Sigmoid colon (tissue), 7 donors: ENCODE results near the gene PHC2. TPM values are rescaled to one million over a fixed set of nuclear protein-coding genes. Genes with fewer than 3 reads are reported as not detected.

Experiments used
- DNase-seq: peaks from one replicate; pipeline ENCODE4 v3.0.0-alpha.2; 2019
- H3K27ac ChIP-seq, 4 donors: fragments of 200-600 bp; sonication (generic); one replicate each; pipeline ENCODE4 v1.5.1; 2016 to 2019; ENCODE audit warnings: mild to moderate bottlenecking in 1 of 4
- H3K27me3 ChIP-seq, 3 donors: fragments of 200-600 bp; sonication (generic); one replicate each; pipeline ENCODE4 v1.5.1; 2019; ENCODE audit warnings: mild to moderate bottlenecking in 1 of 3
- H3K36me3 ChIP-seq, 4 donors: fragments of 200-600 bp; sonication (generic); one replicate each; pipeline ENCODE4 v1.5.1; 2016 to 2019
- H3K4me1 ChIP-seq, 4 donors: fragments of 200-600 bp; sonication (generic); one replicate each; pipeline ENCODE4 v1.5.1; 2017 to 2019
- H3K4me3 ChIP-seq, 4 donors: fragments of 200-600 bp; sonication (generic); one replicate each; pipeline ENCODE4 v1.5.1; 2017 to 2019; ENCODE audit warnings: mild to moderate bottlenecking in 2 of 4, moderate library complexity in 1 of 4
- H3K9me3 ChIP-seq, 4 donors: fragments of 200-600 bp in 3 of 4; sonication (generic) in 3 of 4; one replicate each; pipeline versions ENCODE4 v1.5.1 to v1.6.1; 2013 to 2019
- EP300 ChIP-seq, 4 donors: sonication (generic); formaldehyde crosslinking; IDR thresholded peaks; one replicate each; pipeline ENCODE4 v1.6.1; 2017; ENCODE audit warnings: antibody characterized with exemption in 4 of 4
- POLR2A ChIP-seq, 2 donors: fragments of 450-650 bp; IDR thresholded peaks; one replicate each; pipeline ENCODE4 v1.6.1; 2016; ENCODE audit warnings: antibody characterized with exemption in 2 of 2, mild to moderate bottlenecking in 2 of 2, moderate library complexity in 2 of 2
- POLR2AphosphoS5 ChIP-seq, 4 donors: sonication (generic); formaldehyde crosslinking; IDR thresholded peaks; one replicate each; pipeline ENCODE4 v1.6.1; 2017; ENCODE audit warnings: antibody characterized with exemption in 4 of 4
- WGBS, 2 donors: extraction: QIAGEN DNeasy Blood & Tissue Kit; methylation state at CpG; one replicate each; pipeline ENCODE4 v1.1.7; 2013; 5-methylcytosine and 5-hydroxymethylcytosine counted together
- intact Hi-C: fragments of 100-400 bp; cut with DNase I; formaldehyde crosslinking; loops from one replicate; pipeline ENCODE4 v1.15.1; 2023
- polyA plus RNA-seq, 3 donors: library from polyadenylated mRNA; stranded (reverse); fragments of 200-250 nt; gene quantifications; one replicate each; pipeline ENCODE4 v1.2.3, GENCODE V29; 2013
- total RNA-seq, 4 donors: library from RNA; depleted of rRNA; stranded (reverse); fragments of >200 nt; gene quantifications; one replicate each; pipeline ENCODE4 v1.1.0, GENCODE V29; 2016
- TF ChIP-seq, protein P1 (sequence below), 4 experiments: fragments of 450-650 bp in 3 of 4; fragments of 200-600 bp in 1 of 4; IDR thresholded peaks; one replicate each; pipeline ENCODE4 v1.5.1; 2016 to 2019; ENCODE audit warnings: antibody characterized with exemption in 4 of 4, mild to moderate bottlenecking in 3 of 4, moderate library complexity in 2 of 4
- donor health status: healthy with polysubstance abuse.
- donor health status: Bipolar disorder and iron deficiency.
- donor health status: healthy.

Gene PHC2
- total and polyA plus RNA-seq, 7 donors = 56.2 to 199 (median 96.3) TPM

DNA sequence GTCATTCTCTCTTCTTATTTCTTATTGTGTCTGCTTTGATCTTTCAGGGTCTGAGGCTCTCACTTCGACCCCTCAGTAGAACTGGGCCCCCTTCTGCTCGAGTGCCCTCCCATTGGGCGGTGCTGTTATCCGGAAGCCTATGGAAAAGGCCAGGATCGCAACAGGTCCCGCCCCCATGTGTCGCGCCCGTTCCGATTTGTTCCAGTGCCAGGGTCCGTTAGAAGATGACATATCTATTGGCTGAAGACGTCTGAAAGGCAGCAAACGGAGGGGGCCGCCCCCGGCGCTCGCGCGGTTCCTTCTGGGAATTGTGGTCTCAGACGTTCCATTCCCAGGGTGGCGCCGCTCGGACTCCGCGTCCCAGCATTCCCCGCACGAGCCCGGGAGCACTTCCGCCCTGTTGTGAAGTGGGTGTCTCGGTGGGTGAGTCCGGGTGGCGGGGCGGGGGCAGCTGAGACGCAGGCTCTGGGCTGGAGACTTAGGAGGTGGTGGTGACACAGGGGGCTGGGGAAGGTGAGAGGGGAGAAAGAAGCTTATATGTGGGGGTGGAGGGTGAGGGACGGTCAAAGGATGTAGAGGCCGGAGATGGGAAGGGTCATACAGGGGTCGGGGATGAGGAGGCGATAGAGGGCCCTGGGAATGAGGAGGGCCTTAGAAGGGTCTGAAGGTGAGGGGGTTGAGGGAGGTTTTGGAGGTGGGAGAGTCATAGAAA lies 41.5 kb upstream of the PHC2 start, which contains the start of gene ZSCAN20:
ZSCAN20 (plus strand) TSS at position 377 of the 712 bp plus-strand sequence. CDS start 6,644 bp downstream, outside the sequence.
- H3K4me1 ChIP-seq = peaks cover 0 to 57% (median 37%) of the 10 kb centered on the region in 4 donors
- no peaks in the 10 kb centered on the region for H3K9me3 ChIP-seq
- H3K27ac ChIP-seq = peak within 1 kb of the TSS; percentile 77 to 83 (median 82)
- peak within 1 kb of the TSS; percentile 52 to 67 (median 66) for H3K4me3 ChIP-seq
- DNase-seq = peak; percentile 99
- WGBS, 2 donors = 1% methylated on average over 38 of the region's 38 CpGs
- intact Hi-C loops = loop anchor here (5.0 kb wide), 2 partner anchors 40 to 1385 kb away; partner anchors contain the start of genes PHC2 and SMIM12
- no peaks in the 10 kb centered on the region for H3K27me3 ChIP-seq
- no peak for TF ChIP-seq POLR2A (IDR thresholded peaks at IDR 0.05)
- peak in 3 of 4 donors; percentile 35 to 82 (median 48) for TF ChIP-seq POLR2AphosphoS5 (IDR thresholded peaks at IDR 0.05)
- TF ChIP-seq EP300 (IDR thresholded peaks at IDR 0.05) = peak in 1 of 4 donors; percentile 69
- H3K36me3 ChIP-seq = no peaks in the 10 kb centered on the region

DNA sequence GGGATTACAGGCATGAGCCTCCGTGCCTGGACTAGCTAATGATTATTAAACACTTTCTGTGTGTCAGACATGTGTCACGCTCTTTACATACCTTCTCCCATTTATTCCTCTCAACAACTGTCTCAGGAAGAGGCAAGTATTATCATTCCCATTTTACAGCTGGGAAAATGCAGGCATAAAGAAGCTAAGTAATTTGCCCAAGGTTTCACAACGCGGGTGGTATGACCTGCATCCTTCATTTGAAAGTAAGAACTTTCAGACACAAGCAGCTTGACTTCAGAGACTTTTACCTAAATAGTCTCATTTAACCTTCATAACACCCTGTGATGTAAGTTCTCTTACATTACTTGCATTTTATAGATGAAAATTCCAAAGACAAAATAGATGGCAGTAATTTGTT lies 40.5 kb upstream of the PHC2 start:
- TF ChIP-seq POLR2A (IDR thresholded peaks at IDR 0.05) (no peak), EP300 (IDR thresholded peaks at IDR 0.05) (no peak), POLR2AphosphoS5 (IDR thresholded peaks at IDR 0.05) (no peak)
- TF ChIP-seq, protein P1, sequence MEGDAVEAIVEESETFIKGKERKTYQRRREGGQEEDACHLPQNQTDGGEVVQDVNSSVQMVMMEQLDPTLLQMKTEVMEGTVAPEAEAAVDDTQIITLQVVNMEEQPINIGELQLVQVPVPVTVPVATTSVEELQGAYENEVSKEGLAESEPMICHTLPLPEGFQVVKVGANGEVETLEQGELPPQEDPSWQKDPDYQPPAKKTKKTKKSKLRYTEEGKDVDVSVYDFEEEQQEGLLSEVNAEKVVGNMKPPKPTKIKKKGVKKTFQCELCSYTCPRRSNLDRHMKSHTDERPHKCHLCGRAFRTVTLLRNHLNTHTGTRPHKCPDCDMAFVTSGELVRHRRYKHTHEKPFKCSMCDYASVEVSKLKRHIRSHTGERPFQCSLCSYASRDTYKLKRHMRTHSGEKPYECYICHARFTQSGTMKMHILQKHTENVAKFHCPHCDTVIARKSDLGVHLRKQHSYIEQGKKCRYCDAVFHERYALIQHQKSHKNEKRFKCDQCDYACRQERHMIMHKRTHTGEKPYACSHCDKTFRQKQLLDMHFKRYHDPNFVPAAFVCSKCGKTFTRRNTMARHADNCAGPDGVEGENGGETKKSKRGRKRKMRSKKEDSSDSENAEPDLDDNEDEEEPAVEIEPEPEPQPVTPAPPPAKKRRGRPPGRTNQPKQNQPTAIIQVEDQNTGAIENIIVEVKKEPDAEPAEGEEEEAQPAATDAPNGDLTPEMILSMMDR (IDR thresholded peaks at IDR 0.05) = no peak
- H3K36me3 ChIP-seq = no peaks in the 10 kb centered on the region
- intact Hi-C loops = loop anchor here (2.0 to 5.0 kb wide), 3 partner anchors 39 to 1386 kb away; partner anchors contain the start of genes PHC2 and SMIM12
- DNase-seq = no peak
- no peak overlapping the region for H3K4me3 ChIP-seq
- no peaks in the 10 kb centered on the region for H3K27me3 ChIP-seq
- WGBS, 2 donors = 83 to 93% methylated on average over 4 of the region's 4 CpGs
- peaks cover 0 to 60% (median 43%) of the 10 kb centered on the region in 4 donors for H3K4me1 ChIP-seq
- H3K9me3 ChIP-seq = no peaks in the 10 kb centered on the region
- H3K27ac ChIP-seq = peak overlapping the region; percentile 77 to 83 (median 82)

DNA sequence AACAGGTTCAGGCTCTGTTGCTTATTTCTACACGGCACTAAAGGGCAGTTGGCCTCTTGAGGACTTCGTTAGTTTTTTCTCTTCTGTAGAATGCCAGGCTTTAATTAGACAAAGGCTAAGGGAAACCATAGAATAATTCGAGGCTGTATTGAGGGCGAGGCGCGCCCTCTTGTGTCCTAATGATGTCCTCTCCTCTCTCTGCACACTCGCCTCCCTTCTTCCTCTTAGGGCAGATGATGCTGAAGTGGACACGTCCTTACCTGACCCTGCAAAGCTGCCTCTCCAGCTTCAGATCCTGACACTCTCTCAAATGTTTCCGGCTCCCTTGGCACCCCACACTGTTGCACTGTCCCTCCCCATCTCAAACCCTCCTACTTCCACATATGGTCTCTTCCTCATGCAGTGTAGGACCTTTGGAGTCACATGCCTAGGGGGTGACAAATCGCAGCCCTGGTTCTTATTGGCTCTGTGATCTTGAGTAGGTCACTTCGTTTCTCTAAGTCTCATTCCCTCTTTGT lies 39.7 kb upstream of the PHC2 start:
- no peaks in the 10 kb centered on the region for H3K36me3 ChIP-seq
- H3K27me3 ChIP-seq = no peaks in the 10 kb centered on the region
- peak overlapping the region; percentile 77 to 83 (median 82) for H3K27ac ChIP-seq
- WGBS, 2 donors = 3 to 5% methylated on average over 11 of the region's 11 CpGs
- H3K4me1 ChIP-seq = peaks cover 0 to 67% (median 46%) of the 10 kb centered on the region in 4 donors
- H3K4me3 ChIP-seq = no peak overlapping the region
- peak; percentile 88 for DNase-seq
- intact Hi-C loops = loop anchor here (1.0 to 5.0 kb wide), 4 partner anchors 38 to 1387 kb away; partner anchors contain the start of genes PHC2 and SMIM12
- no peaks in the 10 kb centered on the region for H3K9me3 ChIP-seq
- TF ChIP-seq, protein P1 (IDR thresholded peaks at IDR 0.05) = peak; percentile 75 to 84 (median 84)
- TF ChIP-seq POLR2AphosphoS5 (IDR thresholded peaks at IDR 0.05) (peak in 2 of 4 donors; percentile 40 to 41), EP300 (IDR thresholded peaks at IDR 0.05) (peak in 1 of 4 donors; percentile 36), POLR2A (IDR thresholded peaks at IDR 0.05) (no peak)

DNA sequence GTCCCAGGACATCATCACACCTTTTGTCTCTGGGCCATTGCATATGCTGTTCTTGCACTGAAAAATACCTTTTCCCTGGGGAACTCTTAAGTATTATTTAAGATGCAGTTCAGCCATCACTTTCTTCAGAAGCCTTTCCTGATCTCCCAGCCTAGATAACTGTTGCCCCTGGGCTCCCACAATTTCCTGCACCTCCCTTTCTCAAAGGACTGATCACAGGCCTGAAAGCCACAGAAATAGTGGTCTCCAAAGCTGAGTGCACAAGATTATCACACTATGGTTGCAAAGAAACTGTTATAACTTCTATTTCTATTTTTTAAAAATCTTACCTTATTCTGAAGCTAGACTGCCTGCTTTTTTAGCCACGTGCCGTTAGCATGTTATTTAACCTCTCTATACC lies 38.8 kb upstream of the PHC2 start:
- peak overlapping the region in 3 of 4 donors; percentile 81 to 83 (median 82) for H3K27ac ChIP-seq
- H3K4me3 ChIP-seq = no peak overlapping the region
- H3K36me3 ChIP-seq = no peaks in the 10 kb centered on the region
- no peak for DNase-seq
- intact Hi-C loops = loop anchor here (1.0 to 10.0 kb wide), 5 partner anchors 37 to 1388 kb away; partner anchors contain the start of genes PHC2 and SMIM12
- WGBS, 2 donors = 84 to 93% methylated on average over 2 of the region's 2 CpGs
- H3K9me3 ChIP-seq = no peaks in the 10 kb centered on the region
- TF ChIP-seq, protein P1 (IDR thresholded peaks at IDR 0.05) = no peak
- no peak for TF ChIP-seq POLR2A (IDR thresholded peaks at IDR 0.05)
- no peak for TF ChIP-seq EP300 (IDR thresholded peaks at IDR 0.05)
- no peak for TF ChIP-seq POLR2AphosphoS5 (IDR thresholded peaks at IDR 0.05)
- H3K27me3 ChIP-seq = no peaks in the 10 kb centered on the region
- peaks cover 0 to 67% (median 46%) of the 10 kb centered on the region in 4 donors for H3K4me1 ChIP-seq

DNA sequence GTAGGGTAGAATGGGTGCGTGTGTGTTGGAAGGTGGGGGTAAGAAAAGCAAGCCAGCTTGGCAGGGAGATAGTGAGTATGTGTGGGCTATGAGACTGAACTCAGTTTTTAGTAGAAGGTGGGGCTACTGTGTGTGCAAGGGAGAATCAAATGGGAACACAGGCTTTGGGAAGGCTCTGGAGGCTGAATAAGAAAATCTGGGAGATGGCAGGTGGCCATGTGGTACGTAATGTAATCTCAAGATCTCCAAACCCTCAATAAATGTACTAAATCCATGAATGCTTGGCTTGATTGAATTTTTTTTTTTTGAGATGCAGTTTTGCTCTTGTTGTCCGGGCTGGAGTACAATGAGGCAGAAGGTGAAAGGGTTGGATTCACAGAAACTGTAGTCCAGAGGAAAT lies 38.1 kb upstream of the PHC2 start:
- Histone ChIP-seq H3K27me3 (no peaks in the 10 kb centered on the region), H3K4me3 (no peak overlapping the region), H3K9me3 (no peaks in the 10 kb centered on the region), H3K36me3 (no peaks in the 10 kb centered on the region), H3K27ac (peak overlapping the region in 3 of 4 donors; percentile 81 to 83 (median 82)), H3K4me1 (peaks cover 0 to 67% (median 44%) of the 10 kb centered on the region in 4 donors)
- DNase-seq = no peak
- 77 to 84% methylated on average over 3 of the region's 3 CpGs for WGBS, 2 donors
- intact Hi-C loops = loop anchor here (10.0 kb wide), 1 partner anchor 244 kb away; no protein-coding TSS in a partner anchor
- TF ChIP-seq POLR2AphosphoS5 (IDR thresholded peaks at IDR 0.05) (no peak), POLR2A (IDR thresholded peaks at IDR 0.05) (no peak), EP300 (IDR thresholded peaks at IDR 0.05) (no peak)
- TF ChIP-seq, protein P1 (IDR thresholded peaks at IDR 0.05) = no peak
